ENCODE measurements around the gene TMEM207. TPM values are rescaled to one million over a fixed set of nuclear protein-coding genes. Genes with fewer than 3 reads are reported as not detected.

Gene TMEM207
- total and polyA plus RNA-seq, 2 of the 4 experiments (the other 2 are of a cell fraction), result not detected

DNA sequence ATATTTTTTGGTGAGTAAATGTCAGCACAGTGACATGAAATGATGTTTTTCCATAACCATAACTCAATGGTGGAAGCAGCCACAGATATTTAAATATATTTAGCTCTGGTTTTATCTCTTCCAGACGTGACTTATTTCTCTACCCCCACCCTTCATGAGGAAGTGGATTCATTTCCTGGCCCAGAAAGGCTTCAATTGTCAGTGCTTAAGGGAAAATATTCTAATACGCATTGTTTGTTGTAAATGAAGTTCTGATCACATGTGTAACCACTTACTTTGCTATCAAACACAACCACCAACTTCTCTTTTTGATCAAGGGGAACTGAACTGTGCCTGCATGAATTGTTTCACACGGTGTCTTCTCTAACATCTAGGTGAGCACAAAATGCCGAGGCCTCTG is 47.7 kb downstream of the TMEM207 start:
- DNase-seq (no peak), ATAC-seq (ENCODE audit: low read depth) (no peak)
- Histone ChIP-seq H3K27me3 (ENCODE audit: control insufficient read depth, insufficient read depth, low read length) (no peaks in the 10 kb centered on the region), H3K9me3 (ENCODE audit: control insufficient read depth, insufficient read depth, low read length) (no peaks in the 10 kb centered on the region), H2BK15ac (ENCODE audit: low read depth, low read length) (no peak overlapping the region), H2AK9ac (replicated peaks; ENCODE audit: low read depth, low read length, poor library complexity) (peak overlapping the region; percentile 50), H3K9ac (ENCODE audit: low read depth, low read length) (no peak overlapping the region), H3K4me3 (ENCODE audit: insufficient read depth, low read depth, low read length) (no peak overlapping the region), H3K23ac (ENCODE audit: low read depth, low read length) (no peak overlapping the region), H3K79me1 (ENCODE audit: low read depth in 1 of 2, low read length in 2 of 2) (no peaks in the 10 kb centered on the region), H4K20me1 (ENCODE audit: insufficient read depth, low read length) (no peaks in the 10 kb centered on the region), H3K4me1 (ENCODE audit: control insufficient read depth, insufficient read depth, low read length) (peaks cover 3% of the 10 kb centered on the region), H3K18ac (ENCODE audit: low read depth, low read length) (no peak overlapping the region), H3K27ac (ENCODE audit: insufficient read depth, low read length) (no peak overlapping the region), H4K8ac (ENCODE audit: low read depth in 2 of 2, low read length in 2 of 2) (no peak overlapping the region), H3K4ac (ENCODE audit: low read depth, low read length) (no peak overlapping the region), H3K36me3 (ENCODE audit: control insufficient read depth, insufficient read depth, low read length) (no peaks in the 10 kb centered on the region), H3K56ac (ENCODE audit: extremely low read depth, insufficient read depth, low read length) (no peak overlapping the region), H2BK120ac (ENCODE audit: low read depth, low read length) (no peak overlapping the region), H4K91ac (ENCODE audit: insufficient read depth, low read depth, low read length) (no peak overlapping the region), H2AFZ (replicated peaks; ENCODE audit: low read length, poor library complexity) (no peak overlapping the region), H3K14ac (replicated peaks; ENCODE audit: low read depth, low read length) (no peak overlapping the region), H2BK20ac (ENCODE audit: low read depth, low read length) (no peak overlapping the region), H3K9me1 (ENCODE audit: insufficient read depth, low read length) (no peaks in the 10 kb centered on the region), H2AK5ac (ENCODE audit: low read depth, low read length) (no peak overlapping the region), H3K4me2 (ENCODE audit: low read depth, low read length) (no peak overlapping the region), H4K5ac (ENCODE audit: low read depth, low read length) (no peak overlapping the region), H2BK5ac (ENCODE audit: low read depth, low read length, poor library complexity, severe bottlenecking) (no peak overlapping the region)
- BruUV-seq (replicated peaks), result no TSS peak
- dilution Hi-C loops (cut with HindIII; ENCODE audit: low sequenced_read_pairs, unreplicated experiment) (no loop called here), in situ Hi-C loops (cut with MboI; ENCODE audit: low sequenced_read_pairs) (no loop called here), intact Hi-C loops (cut with micrococcal nuclease) (no loop called here)
- no peak for TF ChIP-seq FOS (IDR thresholded peaks at IDR 0.05; ENCODE audit: low read depth, low read length)
- TF ChIP-seq MAZ (IDR thresholded peaks at IDR 0.05; ENCODE audit: borderline replicate concordance, low read depth, low read length), result no peak
- no peak for TF ChIP-seq NFE2L2 (IDR thresholded peaks at IDR 0.05; ENCODE audit: low read depth, low read length)
- no peak for TF ChIP-seq CHD1 (IDR thresholded peaks at IDR 0.05; ENCODE audit: low read depth, low read length)
- TF ChIP-seq, protein P1, sequence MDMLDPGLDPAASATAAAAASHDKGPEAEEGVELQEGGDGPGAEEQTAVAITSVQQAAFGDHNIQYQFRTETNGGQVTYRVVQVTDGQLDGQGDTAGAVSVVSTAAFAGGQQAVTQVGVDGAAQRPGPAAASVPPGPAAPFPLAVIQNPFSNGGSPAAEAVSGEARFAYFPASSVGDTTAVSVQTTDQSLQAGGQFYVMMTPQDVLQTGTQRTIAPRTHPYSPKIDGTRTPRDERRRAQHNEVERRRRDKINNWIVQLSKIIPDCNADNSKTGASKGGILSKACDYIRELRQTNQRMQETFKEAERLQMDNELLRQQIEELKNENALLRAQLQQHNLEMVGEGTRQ (IDR thresholded peaks at IDR 0.05; ENCODE audit: low read depth, low read length), result no peak
- no peak for TF ChIP-seq SMC3 (IDR thresholded peaks at IDR 0.05; ENCODE audit: low read depth, low read length)
- TF ChIP-seq POLR2A (IDR thresholded peaks at IDR 0.05; ENCODE audit: low read depth, low read length), result no peak
- WGBS, 2 experiments (ENCODE audit: extremely low coverage in 2 of 2, insufficient read length in 1 of 2), result 66% methylated on average over 2 of the region's 4 CpGs; no CpG with 5 or more reads in 1 of the 2 experiments
- POLR2A ChIA-PET (ENCODE audit: unreplicated experiment), result no interaction called here
- CTCF ChIA-PET, result interaction anchor here (0.9 to 1.6 kb wide), 2 partner anchors 11 to 20 kb away, joined by 3 read pairs; no protein-coding TSS in a partner anchor
